Stomach (tissue), 4 donors: Measurements from ENCODE around the gene NR2F2.

Experiments used
- CTCF ChIP-seq, 7 experiments: fragments of 450-650 bp in 4 of 7; fragments of 200-600 bp in 3 of 7; sonication (generic) in 3 of 7; IDR thresholded peaks; one replicate each; pipeline ENCODE4 v1.5.1; 2016 to 2019; ENCODE audit warnings: antibody characterized with exemption in 7 of 7, control low read depth in 2 of 7, mild to moderate bottlenecking in 1 of 7
- EP300 ChIP-seq: sonication (generic); formaldehyde crosslinking; IDR thresholded peaks from one replicate; pipeline ENCODE4 v1.6.1; 2017; ENCODE audit warnings: antibody characterized with exemption
- POLR2A ChIP-seq, 4 donors: fragments of 450-650 bp; IDR thresholded peaks; one replicate each; pipeline ENCODE4 v1.6.1; 2016; ENCODE audit warnings: antibody characterized with exemption in 4 of 4, control low read depth in 2 of 4, mild to moderate bottlenecking in 1 of 4, moderate library complexity in 1 of 4
- POLR2AphosphoS5 ChIP-seq, 3 donors: sonication (generic); formaldehyde crosslinking; IDR thresholded peaks; one replicate each; pipeline ENCODE4 v1.6.1; 2016; ENCODE audit warnings: antibody characterized with exemption in 3 of 3

DNA sequence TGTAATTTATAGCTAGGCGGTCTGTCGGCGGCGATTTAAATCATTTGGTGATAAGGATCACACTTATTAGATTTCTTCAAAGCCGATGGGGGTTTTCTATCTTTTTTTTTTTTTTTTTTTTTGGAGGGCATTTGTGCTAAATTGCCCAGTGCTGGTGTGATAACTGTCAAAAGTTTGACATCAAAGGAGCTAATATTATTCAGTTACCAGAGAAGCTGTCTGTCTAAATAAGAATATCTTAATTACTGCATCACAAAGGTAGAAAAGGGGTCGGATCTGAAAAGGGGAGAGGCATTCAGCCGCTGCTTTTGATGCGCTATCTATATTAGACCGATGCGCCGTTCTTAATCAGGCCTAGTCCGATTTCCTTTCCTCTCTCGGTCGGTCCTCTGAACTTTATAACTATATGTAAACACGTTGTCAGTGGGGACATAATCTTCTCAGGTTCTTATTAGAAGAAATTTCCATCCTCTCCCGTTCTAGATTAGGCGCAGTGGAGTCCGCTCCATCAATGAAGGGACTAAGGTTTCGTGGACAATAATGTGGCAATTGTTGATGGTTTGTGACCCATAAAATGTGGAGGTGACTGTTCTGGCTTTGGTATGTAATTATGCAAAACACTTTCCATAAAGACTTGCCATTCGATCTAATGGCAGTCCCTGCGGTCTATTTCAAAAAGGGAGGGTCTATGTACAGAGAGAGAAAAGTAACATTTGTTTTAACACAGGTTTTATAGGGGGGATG, 31.7 kb downstream of the NR2F2 start:
- TF ChIP-seq POLR2A (IDR thresholded peaks at IDR 0.05) (no peak), CTCF (IDR thresholded peaks at IDR 0.05) (no peak), POLR2AphosphoS5 (IDR thresholded peaks at IDR 0.05) (no peak), EP300 (no peak)
